AG10803 (cell line): Measurements from ENCODE around the gene CATSPERE.
"Not testable (repeated sequence)": the region's sequence is repeated elsewhere in the genome, so short reads cannot be mapped to it uniquely, and the experiment has no call there.

Experiments used
- DNase-seq: peaks from one replicate; pipeline ENCODE4 v3.0.0; 2010; ENCODE audit warnings: low read depth
- H3K4me3 ChIP-seq: 2 replicates; pipeline ENCODE4 v1.5.1; 2011; ENCODE audit warnings: mild to moderate bottlenecking, low read length, control low read depth
- CTCF ChIP-seq: conservative IDR thresholded peaks from 2 replicates; pipeline ENCODE4 v1.5.1; 2011; ENCODE audit warnings: mild to moderate bottlenecking, low read length, control low read depth, inconsistent platforms

Gene CATSPERE

GRCh38 chr1:244497805-244498204 lies 36.7 kb downstream of the CATSPERE start:
- DNase-seq, result no peak
- no peak for TF ChIP-seq CTCF
- no peak overlapping the region for H3K4me3 ChIP-seq

GRCh38 chr1:244499484-244499883 lies 38.4 kb downstream of the CATSPERE start:
- H3K4me3 ChIP-seq, DNase-seq: not testable (repeated sequence)

- not testable (repeated sequence) for DNase-seq, H3K4me3 ChIP-seq
Observed at GRCh38 chr1:244500515-244500914, 39.4 kb downstream of the CATSPERE start.

- TF ChIP-seq CTCF, result no peak
- DNase-seq, result no peak
- no peak overlapping the region for H3K4me3 ChIP-seq
Observed at GRCh38 chr1:244502630-244503029, 41.6 kb downstream of the CATSPERE start.

DNA sequence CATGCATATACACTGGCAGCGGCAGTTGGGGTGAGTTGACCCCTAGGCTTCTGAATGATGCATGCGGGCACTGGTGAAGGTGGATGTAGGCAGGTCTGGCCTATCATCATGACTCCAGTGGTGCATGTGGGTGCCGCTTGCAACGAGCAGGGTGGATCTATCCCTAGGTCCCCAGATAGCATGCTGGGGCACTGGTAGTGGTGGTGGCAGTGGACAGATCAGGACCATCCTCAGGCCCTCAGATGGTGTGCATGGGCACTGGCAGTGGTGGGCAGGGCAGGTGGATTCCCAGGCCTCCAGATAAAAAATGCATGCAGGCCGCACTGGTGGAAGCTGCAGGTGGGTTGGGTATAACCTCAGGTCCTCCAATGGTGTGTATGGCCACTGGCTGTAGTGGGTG lies 52.4 kb downstream of the CATSPERE start:
- TF ChIP-seq CTCF, result no peak
- no peak for DNase-seq
- H3K4me3 ChIP-seq, result no peak overlapping the region

- no peak for DNase-seq
- no peak for TF ChIP-seq CTCF
- H3K4me3 ChIP-seq, result no peak overlapping the region
Observed at GRCh38 chr1:244515680-244516079, 54.6 kb downstream of the CATSPERE start.

- DNase-seq, result no peak
- no peak for TF ChIP-seq CTCF
- H3K4me3 ChIP-seq, result no peak overlapping the region
Observed at GRCh38 chr1:244536316-244536715, 75.2 kb downstream of the CATSPERE start.

GRCh38 chr1:244545511-244545910 lies 84.4 kb downstream of the CATSPERE start:
- no peak overlapping the region for H3K4me3 ChIP-seq
- no peak for DNase-seq
- TF ChIP-seq CTCF, result no peak
